ENCODE measurements around the gene VAMP2. TPM values are rescaled to one million over a fixed set of nuclear protein-coding genes. Genes with fewer than 3 reads are reported as not detected.

Gene VAMP2
- total RNA-seq, 1 donor from 2014 or later: 97.7 TPM

- no peak for TF ChIP-seq CTCF (IDR thresholded peaks at IDR 0.05)
- Mint-ChIP-seq H3K36me3 (ENCODE audit: low read depth) (peaks cover 30% of the 10 kb centered on the region), H3K9me3 (no peaks in the 10 kb centered on the region), H3K27ac (no peak overlapping the region), H3K4me1 (peaks cover 46% of the 10 kb centered on the region), H3K27me3 (no peaks in the 10 kb centered on the region), H3K4me3 (no peak overlapping the region)
- DNase-seq (no peak), ATAC-seq (ENCODE audit: low read depth) (no peak)
- intact Hi-C loops (cut with micrococcal nuclease): loop anchor here (5.0 to 10.0 kb wide), 2 partner anchors 298 to 471 kb away; partner anchors contain the start of genes CYB5D1, NAA38, TMEM88 and TP53
- POLR2A ChIA-PET: interaction anchor here (0.6 to 15.9 kb wide), 19 partner anchors 10 to 850 kb away, joined by 3 to 385 read pairs (median 11); partner anchors contain the start of genes ALOX12B, ALOXE3, BORCS6 and CTC1
- CTCF ChIA-PET: interaction anchor here (1.5 to 1.8 kb wide), 4 partner anchors 16 to 82 kb away, joined by 3 to 14 read pairs (median 6); no protein-coding TSS in a partner anchor
Observed at GRCh38 chr17:8155231-8155995, 7.3 kb downstream of the VAMP2 start.

- H3K4me1 Mint-ChIP-seq: peaks cover 43% of the 10 kb centered on the region
Observed at GRCh38 chr17:8154608-8155155, 8.1 kb downstream of the VAMP2 start.

GRCh38 chr17:8153957-8154607, 8.7 kb downstream of the VAMP2 start:
- intact Hi-C loops (cut with micrococcal nuclease): loop anchor here (10.0 kb wide), 1 partner anchor 469 kb away; the partner anchor contains the start of genes TP53 and WRAP53
- H3K27ac Mint-ChIP-seq: no peak overlapping the region
- H3K36me3 Mint-ChIP-seq (ENCODE audit: low read depth): peaks cover 29% of the 10 kb centered on the region
- ChIA-PET CTCF (interaction anchor here (0.6 to 1.7 kb wide), 2 partner anchors 15 to 63 kb away, joined by 3 read pairs; no protein-coding TSS in a partner anchor), POLR2A (interaction anchor here (0.6 to 15.9 kb wide), 8 partner anchors 15 to 141 kb away, joined by 3 to 385 read pairs (median 10); partner anchors contain the start of genes BORCS6 and SLC25A35)
- ATAC-seq (ENCODE audit: low read depth) (no peak), DNase-seq (peak; percentile 71)
- TF ChIP-seq CTCF (IDR thresholded peaks at IDR 0.05): no peak
- H3K4me3 Mint-ChIP-seq: no peak overlapping the region
- H3K27me3 Mint-ChIP-seq: no peaks in the 10 kb centered on the region
- H3K9me3 Mint-ChIP-seq: no peaks in the 10 kb centered on the region
- peaks cover 39% of the 10 kb centered on the region for H3K4me1 Mint-ChIP-seq

More at GRCh38 chr17:8154608-8155155, 8.1 kb downstream of the VAMP2 start:
- ChIA-PET CTCF (interaction anchor here (1.7 kb wide), 1 partner anchor 16 kb away, joined by 3 read pairs; no protein-coding TSS in a partner anchor), POLR2A (interaction anchor here (1.1 to 15.9 kb wide), 6 partner anchors 15 to 141 kb away, joined by 3 to 385 read pairs (median 44); partner anchors contain the start of genes BORCS6 and SLC25A35)
- Mint-ChIP-seq H3K4me3 (no peak overlapping the region), H3K27ac (no peak overlapping the region), H3K9me3 (no peaks in the 10 kb centered on the region), H3K36me3 (ENCODE audit: low read depth) (peaks cover 26% of the 10 kb centered on the region), H3K27me3 (no peaks in the 10 kb centered on the region)
- DNase-seq (no peak), ATAC-seq (ENCODE audit: low read depth) (no peak)
- TF ChIP-seq CTCF (IDR thresholded peaks at IDR 0.05): no peak
- intact Hi-C loops (cut with micrococcal nuclease): loop anchor here (5.0 to 10.0 kb wide), 2 partner anchors 297 to 470 kb away; partner anchors contain the start of genes CYB5D1, NAA38, TMEM88 and TP53

- Mint-ChIP-seq H3K27ac (peak overlapping the region; percentile 82), H3K36me3 (ENCODE audit: low read depth) (peaks cover 30% of the 10 kb centered on the region), H3K4me1 (peaks cover 34% of the 10 kb centered on the region), H3K9me3 (no peaks in the 10 kb centered on the region), H3K4me3 (no peak overlapping the region), H3K27me3 (no peaks in the 10 kb centered on the region)
- intact Hi-C loops (cut with micrococcal nuclease): loop anchor here (10.0 kb wide), 1 partner anchor 469 kb away; the partner anchor contains the start of genes TP53 and WRAP53
- DNase-seq: no peak
- TF ChIP-seq CTCF (IDR thresholded peaks at IDR 0.05): no peak
- ChIA-PET CTCF (interaction anchor here (0.6 to 1.7 kb wide), 2 partner anchors 14 to 62 kb away, joined by 3 read pairs; no protein-coding TSS in a partner anchor), POLR2A (interaction anchor here (0.6 to 15.9 kb wide), 7 partner anchors 14 to 95 kb away, joined by 3 to 385 read pairs (median 4); no protein-coding TSS in a partner anchor)
- no peak for ATAC-seq (ENCODE audit: low read depth)
Observed at GRCh38 chr17:8153525-8153956, 9.2 kb downstream of the VAMP2 start.

Measured in activated B cell treated with CpG ODN at 0.5 μM for 24 hours (primary cell).